GM12878 (cell line): ENCODE results near the gene AP3S1. TPM values are rescaled to one million over a fixed set of nuclear protein-coding genes. Genes with fewer than 3 reads are reported as not detected.

Experiments used
- ATAC-seq: fragments of 200-7000 bp; cut with Tn5 transposase; 3 replicates; pipeline ENCODE4 v1.9.1; 2020; ENCODE audit warnings: mild to moderate bottlenecking, moderate library complexity
- BruUV-seq: library from RNA; stranded (reverse); fragments of 400-500 nt; replicated peaks from 2 replicates; lab custom pipeline; 2021; lab: Mats Ljungman, UMichigan
- CTCF ChIA-PET: fragments of 300-600 bp; sonication (Branson Sonifier 250); formaldehyde crosslinking; extraction: SDS; loops from one replicate; lab custom pipeline; 2021; ENCODE audit warnings: inconsistent platforms; lab: Yijun Ruan, JAX
- POLR2A ChIA-PET: fragments of 350-600 bp; formaldehyde crosslinking; extraction: SDS; loops from one replicate; lab custom pipeline; 2021; ENCODE audit warnings: inconsistent platforms; lab: Charles Lee
- RAD21 ChIA-PET: fragments of 300-600 bp; sonication (Branson Sonifier 250); formaldehyde crosslinking; loops from one replicate; lab custom pipeline; 2023; ENCODE audit warnings: antibody characterized with exemption; ENCODE audit not compliant: unreplicated experiment; lab: Charles Lee
- SMC1A ChIA-PET: fragments of 300-600 bp; sonication (Branson Sonifier 250); formaldehyde crosslinking; loops from one replicate; lab custom pipeline; 2023; ENCODE audit not compliant: unreplicated experiment, uncharacterized antibody; lab: Charles Lee
- DNase-seq: peaks from one replicate; pipeline ENCODE4 v3.0.0-alpha.2; 2011; ENCODE audit warnings: low read depth, low spot score
- FAIRE-seq: peaks from 3 replicates; lab custom pipeline; 2011; peaks lifted over from hg19 to GRCh38; lab: Jason Lieb, UNC
- H2AFZ ChIP-seq: 2 replicates; pipeline ENCODE4 v1.6.0; 2011; ENCODE audit warnings: low read depth, low read length, control low read depth; ENCODE audit not compliant: control insufficient read depth
- H3K27ac ChIP-seq: 2 replicates; pipeline ENCODE4 v1.5.1; 2011; ENCODE audit warnings: control low read depth; ENCODE audit not compliant: control insufficient read depth, insufficient read depth
- H3K27me3 ChIP-seq, 2 experiments: replicated peaks in 1 of 2; 2 replicates each; pipeline versions ENCODE4 v1.6.0 to v1.6.1; 2011; ENCODE audit warnings: low read length in 1 of 2; ENCODE audit not compliant: control insufficient read depth in 2 of 2, insufficient read depth in 2 of 2
- H3K36me3 ChIP-seq, 2 experiments: 2 replicates each; pipeline ENCODE4 v1.5.1; 2011; ENCODE audit warnings: low read length in 1 of 2; ENCODE audit not compliant: control insufficient read depth in 2 of 2, insufficient read depth in 2 of 2
- H3K4me1 ChIP-seq: 2 replicates; pipeline ENCODE4 v1.6.1; 2011; ENCODE audit warnings: mild to moderate bottlenecking, low read length, moderate library complexity, mixed read lengths; ENCODE audit not compliant: control insufficient read depth, insufficient read depth
- H3K4me2 ChIP-seq: 2 replicates; pipeline ENCODE4 v1.6.0; 2011; ENCODE audit warnings: control low read depth; ENCODE audit not compliant: control insufficient read depth, insufficient read depth
- H3K4me3 ChIP-seq: fragments of 200-600 bp; sonication (generic); 2 replicates; pipeline ENCODE4 v1.5.1; 2016
- H3K79me2 ChIP-seq: 2 replicates; pipeline ENCODE4 v1.6.0; 2011; ENCODE audit warnings: low read length; ENCODE audit not compliant: control insufficient read depth, insufficient read depth
- H3K9ac ChIP-seq: 2 replicates; pipeline ENCODE4 v1.8.0; 2011; ENCODE audit warnings: low read length, control low read depth, mixed read lengths; ENCODE audit not compliant: control insufficient read depth, insufficient read depth
- H3K9me3 ChIP-seq: replicated peaks from 3 replicates; pipeline ENCODE4 v1.5.1; 2011; ENCODE audit warnings: mild to moderate bottlenecking, low read length; ENCODE audit not compliant: control insufficient read depth, insufficient read depth
- H4K20me1 ChIP-seq: 2 replicates; pipeline ENCODE4 v1.6.0; 2011; ENCODE audit not compliant: control insufficient read depth, insufficient read depth
- ASH2L ChIP-seq: fragments of 300-600, 200-600 bp; sonication (generic); IDR thresholded peaks from 2 replicates; pipeline ENCODE4 v1.6.1; 2017; ENCODE audit warnings: low read depth, mild to moderate bottlenecking, borderline replicate concordance
- CHD4 ChIP-seq: fragments of 200-600 bp; sonication (generic); IDR thresholded peaks from 2 replicates; pipeline ENCODE4 v1.6.1; 2016; ENCODE audit warnings: mild to moderate bottlenecking
- CREB1 ChIP-seq: IDR thresholded peaks from 2 replicates; pipeline ENCODE4 v1.6.1; 2012; ENCODE audit warnings: low read depth, mild to moderate bottlenecking, inconsistent platforms
- DPF2 ChIP-seq: fragments of 450-650 bp; IDR thresholded peaks from 2 replicates; pipeline ENCODE4 v1.6.1; 2017; ENCODE audit warnings: mild to moderate bottlenecking
- FOXK2 ChIP-seq: fragments of 450-650 bp; IDR thresholded peaks from 2 replicates; pipeline ENCODE4 v1.6.1; 2017; ENCODE audit warnings: mild to moderate bottlenecking, moderate library complexity
- HDAC2 ChIP-seq: fragments of 200-600 bp; sonication (generic); IDR thresholded peaks from 2 replicates; pipeline ENCODE4 v1.6.1; 2017
- IKZF2 ChIP-seq, 2 experiments: fragments of 450-650 bp; IDR thresholded peaks; 2 replicates each; pipeline ENCODE4 v1.6.1; 2017; ENCODE audit warnings: mild to moderate bottlenecking in 2 of 2, moderate library complexity in 2 of 2
- MTA3 ChIP-seq: IDR thresholded peaks from 2 replicates; pipeline ENCODE4 v1.6.1; 2012; ENCODE audit warnings: low read length, inconsistent platforms, borderline replicate concordance
- NRF1 ChIP-seq: conservative IDR thresholded peaks from 2 replicates; pipeline ENCODE4 v1.6.1; 2011; ENCODE audit warnings: mild to moderate bottlenecking, low read depth, low read length, improper control_type of control experiment
- SREBF2 ChIP-seq: IDR thresholded peaks from 2 replicates; pipeline ENCODE4 v1.6.1; 2012; ENCODE audit warnings: mild to moderate bottlenecking, low read length
- STAT1 ChIP-seq: fragments of 450-650 bp; conservative IDR thresholded peaks from 2 replicates; pipeline ENCODE4 v1.6.1; 2014; ENCODE audit warnings: antibody characterized with exemption, mild to moderate bottlenecking
- STAT3 ChIP-seq: IDR thresholded peaks from 2 replicates; pipeline ENCODE4 v1.6.1; 2011; ENCODE audit warnings: low read depth, low read length, improper control_type of control experiment
- TCF12 ChIP-seq: IDR thresholded peaks from 2 replicates; pipeline ENCODE4 v1.6.1; 2011; ENCODE audit warnings: low read depth, mild to moderate bottlenecking, low read length
- TCF3 ChIP-seq: IDR thresholded peaks from 2 replicates; pipeline ENCODE4 v1.6.1; 2012; ENCODE audit warnings: low read depth, mild to moderate bottlenecking, low read length, borderline replicate concordance; ENCODE audit not compliant: insufficient read depth
- ZNF207 ChIP-seq: fragments of 450-650 bp; IDR thresholded peaks from 2 replicates; pipeline ENCODE4 v1.6.1; 2014; ENCODE audit warnings: antibody characterized with exemption, mild to moderate bottlenecking, borderline replicate concordance
- WGBS: methylation state at CpG from one replicate; pipeline ENCODE4 v1.1.6; 2016; ENCODE audit warnings: low lambda C conversion rate; ENCODE audit not compliant: insufficient replicate concordance, insufficient coverage; ENCODE audit errors: missing lambda C conversion rate; 5-methylcytosine and 5-hydroxymethylcytosine counted together
- in situ Hi-C: fragments of 300-500 bp; cut with MboI; formaldehyde crosslinking; loops from 9 replicates; pipeline ENCODE4 v1.14.3; 2018; ENCODE audit warnings: mixed read lengths
- intact Hi-C: fragments of 100-400 bp; cut with micrococcal nuclease; formaldehyde crosslinking; loops from one replicate; pipeline ENCODE4 v1.14.2; 2022; ENCODE audit not compliant: unreplicated experiment
- polyA plus RNA-seq, 11 experiments: library from polyadenylated mRNA; depleted of rRNA in 4 of 11; unstranded in 6 of 11; stranded (reverse) in 5 of 11; fragments of >200 nt; fragmentation: Nextera tagmentation in 4 of 11; fragmentation: Illumina TruSeq in 1 of 11; extraction: Ambion mirVana in 4 of 11; extraction: Trizol in 1 of 11; gene quantifications; 1 replicate in 1 of 11; 2 replicates in 10 of 11; pipeline versions ENCODE4 v1.2.1 to v1.2.3, GENCODE V29; 2011 to 2016; ENCODE audit warnings: inconsistent platforms in 2 of 11, missing spikeins in 2 of 11, low read depth in 1 of 11
- total RNA-seq, 4 experiments: library from RNA; depleted of rRNA in 3 of 4; stranded (reverse); fragments of >200 nt in 3 of 4; fragmentation: Illumina TruSeq in 1 of 4; extraction: Trizol in 1 of 4; gene quantifications; 2 replicates each; pipeline versions ENCODE4 v1.2.1 to v1.2.3, GENCODE V29; 2013 to 2021
- TF ChIP-seq, protein P1 (sequence below): IDR thresholded peaks from 2 replicates; pipeline ENCODE4 v1.6.1; 2012; ENCODE audit warnings: low read depth, low read length, improper control_type of control experiment
- TF ChIP-seq, protein P2 (sequence below): IDR thresholded peaks from 2 replicates; pipeline ENCODE4 v1.6.1; 2011; ENCODE audit warnings: borderline replicate concordance, low read depth, mild to moderate bottlenecking, moderate library complexity, mixed read lengths, low read length; ENCODE audit not compliant: insufficient read depth; ENCODE audit errors: extremely low read length
- TF ChIP-seq, protein P3 (sequence below): IDR thresholded peaks from 2 replicates; pipeline ENCODE4 v1.6.1; 2012; ENCODE audit warnings: improper control_type of control experiment, low read depth, low read length; ENCODE audit not compliant: insufficient replicate concordance
- TF ChIP-seq, protein P4 (sequence below): IDR thresholded peaks from 2 replicates; pipeline ENCODE4 v1.6.1; 2011; ENCODE audit warnings: low read depth, mild to moderate bottlenecking, low read length, moderate library complexity, borderline replicate concordance; ENCODE audit errors: extremely low read depth

The AP3S1 gene
- total and polyA plus RNA-seq, 10 of the 15 experiments (the other 5 are each of a cell fraction or from before 2014, with no cell fraction given) = 36.4 to 137 (median 67.5) TPM

DNA sequence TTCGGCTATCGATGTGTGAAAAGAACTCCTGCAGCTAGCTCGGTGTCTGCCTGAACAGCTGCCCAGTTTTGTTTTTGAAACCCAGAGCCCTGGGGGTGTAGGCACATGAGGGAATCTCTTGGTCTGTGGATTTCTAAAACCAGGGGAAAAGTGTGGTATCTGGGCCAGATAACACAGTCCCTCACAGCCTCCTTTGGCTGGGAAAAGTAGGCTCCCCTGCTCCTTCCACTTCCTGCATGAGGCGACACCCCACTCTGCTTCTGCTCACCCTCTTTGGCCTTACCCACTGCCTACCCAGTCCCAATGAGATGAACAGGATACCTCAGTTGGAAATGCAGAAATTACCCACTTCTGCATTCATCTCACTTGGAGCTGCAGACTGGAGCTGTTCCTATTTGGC lies 15.8 kb upstream of the AP3S1 start:
- ChIA-PET CTCF (interaction anchor here (1.0 to 1.1 kb wide), 3 partner anchors 14 to 517 kb away, joined by 3 read pairs; no protein-coding TSS in a partner anchor), RAD21 (no interaction called here)
- H3K79me2 ChIP-seq = no peaks in the 10 kb centered on the region
- no peak overlapping the region for H3K27ac ChIP-seq
- no peak overlapping the region for H3K4me2 ChIP-seq
- FAIRE-seq = no peak
- in situ Hi-C loops = loop anchor here (25.0 kb wide), 1 partner anchor 236 kb away; no protein-coding TSS in a partner anchor
- no peak overlapping the region for H3K4me3 ChIP-seq
- no TSS peak for BruUV-seq
- TF ChIP-seq DPF2 = no peak
- no peak for TF ChIP-seq CREB1
- no peak for TF ChIP-seq ZNF207
- no peak for TF ChIP-seq FOXK2
- no peak for TF ChIP-seq ASH2L
- TF ChIP-seq TCF12 = no peak
- TF ChIP-seq, protein P1, sequence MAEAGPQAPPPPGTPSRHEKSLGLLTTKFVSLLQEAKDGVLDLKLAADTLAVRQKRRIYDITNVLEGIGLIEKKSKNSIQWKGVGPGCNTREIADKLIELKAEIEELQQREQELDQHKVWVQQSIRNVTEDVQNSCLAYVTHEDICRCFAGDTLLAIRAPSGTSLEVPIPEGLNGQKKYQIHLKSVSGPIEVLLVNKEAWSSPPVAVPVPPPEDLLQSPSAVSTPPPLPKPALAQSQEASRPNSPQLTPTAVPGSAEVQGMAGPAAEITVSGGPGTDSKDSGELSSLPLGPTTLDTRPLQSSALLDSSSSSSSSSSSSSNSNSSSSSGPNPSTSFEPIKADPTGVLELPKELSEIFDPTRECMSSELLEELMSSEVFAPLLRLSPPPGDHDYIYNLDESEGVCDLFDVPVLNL = no peak
- no peak for TF ChIP-seq STAT3
- TF ChIP-seq, protein P2, sequence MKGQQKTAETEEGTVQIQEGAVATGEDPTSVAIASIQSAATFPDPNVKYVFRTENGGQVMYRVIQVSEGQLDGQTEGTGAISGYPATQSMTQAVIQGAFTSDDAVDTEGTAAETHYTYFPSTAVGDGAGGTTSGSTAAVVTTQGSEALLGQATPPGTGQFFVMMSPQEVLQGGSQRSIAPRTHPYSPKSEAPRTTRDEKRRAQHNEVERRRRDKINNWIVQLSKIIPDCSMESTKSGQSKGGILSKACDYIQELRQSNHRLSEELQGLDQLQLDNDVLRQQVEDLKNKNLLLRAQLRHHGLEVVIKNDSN = no peak
- TF ChIP-seq NRF1 = no peak
- no peak for TF ChIP-seq IKZF2 (IDR thresholded peaks at IDR 0.05)
- TF ChIP-seq, protein P3, sequence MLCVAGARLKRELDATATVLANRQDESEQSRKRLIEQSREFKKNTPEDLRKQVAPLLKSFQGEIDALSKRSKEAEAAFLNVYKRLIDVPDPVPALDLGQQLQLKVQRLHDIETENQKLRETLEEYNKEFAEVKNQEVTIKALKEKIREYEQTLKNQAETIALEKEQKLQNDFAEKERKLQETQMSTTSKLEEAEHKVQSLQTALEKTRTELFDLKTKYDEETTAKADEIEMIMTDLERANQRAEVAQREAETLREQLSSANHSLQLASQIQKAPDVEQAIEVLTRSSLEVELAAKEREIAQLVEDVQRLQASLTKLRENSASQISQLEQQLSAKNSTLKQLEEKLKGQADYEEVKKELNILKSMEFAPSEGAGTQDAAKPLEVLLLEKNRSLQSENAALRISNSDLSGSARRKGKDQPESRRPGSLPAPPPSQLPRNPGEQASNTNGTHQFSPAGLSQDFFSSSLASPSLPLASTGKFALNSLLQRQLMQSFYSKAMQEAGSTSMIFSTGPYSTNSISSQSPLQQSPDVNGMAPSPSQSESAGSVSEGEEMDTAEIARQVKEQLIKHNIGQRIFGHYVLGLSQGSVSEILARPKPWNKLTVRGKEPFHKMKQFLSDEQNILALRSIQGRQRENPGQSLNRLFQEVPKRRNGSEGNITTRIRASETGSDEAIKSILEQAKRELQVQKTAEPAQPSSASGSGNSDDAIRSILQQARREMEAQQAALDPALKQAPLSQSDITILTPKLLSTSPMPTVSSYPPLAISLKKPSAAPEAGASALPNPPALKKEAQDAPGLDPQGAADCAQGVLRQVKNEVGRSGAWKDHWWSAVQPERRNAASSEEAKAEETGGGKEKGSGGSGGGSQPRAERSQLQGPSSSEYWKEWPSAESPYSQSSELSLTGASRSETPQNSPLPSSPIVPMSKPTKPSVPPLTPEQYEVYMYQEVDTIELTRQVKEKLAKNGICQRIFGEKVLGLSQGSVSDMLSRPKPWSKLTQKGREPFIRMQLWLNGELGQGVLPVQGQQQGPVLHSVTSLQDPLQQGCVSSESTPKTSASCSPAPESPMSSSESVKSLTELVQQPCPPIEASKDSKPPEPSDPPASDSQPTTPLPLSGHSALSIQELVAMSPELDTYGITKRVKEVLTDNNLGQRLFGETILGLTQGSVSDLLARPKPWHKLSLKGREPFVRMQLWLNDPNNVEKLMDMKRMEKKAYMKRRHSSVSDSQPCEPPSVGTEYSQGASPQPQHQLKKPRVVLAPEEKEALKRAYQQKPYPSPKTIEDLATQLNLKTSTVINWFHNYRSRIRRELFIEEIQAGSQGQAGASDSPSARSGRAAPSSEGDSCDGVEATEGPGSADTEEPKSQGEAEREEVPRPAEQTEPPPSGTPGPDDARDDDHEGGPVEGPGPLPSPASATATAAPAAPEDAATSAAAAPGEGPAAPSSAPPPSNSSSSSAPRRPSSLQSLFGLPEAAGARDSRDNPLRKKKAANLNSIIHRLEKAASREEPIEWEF = no peak
- TF ChIP-seq TCF3 = no peak
- no peak for TF ChIP-seq HDAC2
- no peak for TF ChIP-seq CHD4
- TF ChIP-seq STAT1 = no peak
- no peak for TF ChIP-seq MTA3
- TF ChIP-seq, protein P4, sequence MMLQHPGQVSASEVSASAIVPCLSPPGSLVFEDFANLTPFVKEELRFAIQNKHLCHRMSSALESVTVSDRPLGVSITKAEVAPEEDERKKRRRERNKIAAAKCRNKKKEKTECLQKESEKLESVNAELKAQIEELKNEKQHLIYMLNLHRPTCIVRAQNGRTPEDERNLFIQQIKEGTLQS = no peak
- TF ChIP-seq SREBF2 = no peak
- TF ChIP-seq, all 136 proteins: peak for 0
- H3K9ac ChIP-seq = no peak overlapping the region
- no peaks in the 10 kb centered on the region for H3K27me3 ChIP-seq
- SMC1A ChIA-PET = interaction anchor here (1.4 kb wide), 1 partner anchor 191 kb away, joined by 5 read pairs; no protein-coding TSS in a partner anchor
- H3K4me1 ChIP-seq = no peaks in the 10 kb centered on the region
- POLR2A ChIA-PET = no interaction called here
- no peak overlapping the region for H2AFZ ChIP-seq
- WGBS = 96% methylated on average over 4 of the region's 4 CpGs
- intact Hi-C loops = no loop called here
- peaks cover 0 to 7% of the 10 kb centered on the region in 2 experiments; a peak in 2 of 4 replicates for H3K36me3 ChIP-seq
- no peak for DNase-seq
- no peak for ATAC-seq
- H3K9me3 ChIP-seq = no peaks in the 10 kb centered on the region; the same call in 2 of the 3 replicates
- H4K20me1 ChIP-seq = no peaks in the 10 kb centered on the region
